HEK293 (cell line): ENCODE data around the gene IRF6.
A peak's percentile ranks its signal among the peaks of the same experiment; 100 is the strongest.

Experiments
- CTCF ChIA-PET: fragments of 350-600 bp; formaldehyde crosslinking; extraction: SDS; loops from one replicate; lab custom pipeline; 2021; ENCODE audit warnings: antibody characterized with exemption; lab: Yijun Ruan, JAX
- POLR2A ChIA-PET: fragments of 300-600 bp; formaldehyde crosslinking; extraction: SDS; loops from one replicate; lab custom pipeline; 2020; ENCODE audit warnings: antibody characterized with exemption, inconsistent platforms; lab: Yijun Ruan, JAX
- H3K27ac ChIP-seq: fragments of 200-500 bp; sonication (Bioruptor generic); 2 replicates; pipeline ENCODE4 v1.5.1; 2014; ENCODE audit warnings: low read depth, low read length, control low read depth, inconsistent platforms; ENCODE audit errors: extremely low read depth
- H3K36me3 ChIP-seq, 2 experiments: fragments of 200-500 bp in 1 of 2; sonication (Bioruptor generic) in 1 of 2; 1 replicate in 1 of 2; 2 replicates in 1 of 2; pipeline ENCODE4 v1.5.1; 2014 to 2017; ENCODE audit warnings: inconsistent platforms in 2 of 2, low read length in 2 of 2; ENCODE audit not compliant: control insufficient read depth in 2 of 2, insufficient read depth in 1 of 2
- H3K4me1 ChIP-seq: fragments of 200-500 bp; sonication (Bioruptor generic); 2 replicates; pipeline ENCODE4 v1.5.1; 2014; ENCODE audit warnings: mild to moderate bottlenecking, low read length, inconsistent platforms; ENCODE audit not compliant: control insufficient read depth, insufficient read depth
- H3K4me3 ChIP-seq: 2 replicates; pipeline ENCODE4 v1.5.1; 2011; ENCODE audit warnings: low read depth, mild to moderate bottlenecking, control low read depth, low read length, moderate library complexity
- H3K9me3 ChIP-seq: fragments of 200-500 bp; sonication (Bioruptor generic); 2 replicates; pipeline ENCODE4 v1.5.1; 2014; ENCODE audit warnings: low read depth, low read length, inconsistent platforms; ENCODE audit not compliant: control insufficient read depth, insufficient read depth
- GLIS1 ChIP-seq: fragments of 450-650 bp; formaldehyde crosslinking; IDR thresholded peaks from 2 replicates; pipeline ENCODE4 v1.5.1; 2016; ENCODE audit warnings: missing biosample characterization, missing genetic modification characterization
- HOXC10 ChIP-seq: sonication (generic); formaldehyde crosslinking; IDR thresholded peaks from 2 replicates; pipeline ENCODE4 v1.8.1; 2023; ENCODE audit warnings: mild to moderate bottlenecking, missing genetic modification reagents
- PRDM1 ChIP-seq: fragments of 450-650 bp; formaldehyde crosslinking; IDR thresholded peaks from 2 replicates; pipeline ENCODE4; 2016; ENCODE audit warnings: missing biosample characterization, missing genetic modification characterization
- RBAK ChIP-seq: fragments of 450-650 bp; formaldehyde crosslinking; IDR thresholded peaks from 2 replicates; pipeline ENCODE4 v1.5.1; 2016; ENCODE audit warnings: missing biosample characterization, missing genetic modification characterization
- SCRT2 ChIP-seq: fragments of 450-650 bp; formaldehyde crosslinking; IDR thresholded peaks from 2 replicates; pipeline ENCODE4 v1.5.1; 2016; ENCODE audit warnings: missing biosample characterization, missing genetic modification characterization
- ZBTB17 ChIP-seq: fragments of 450-650 bp; formaldehyde crosslinking; IDR thresholded peaks from 2 replicates; pipeline ENCODE4 v1.5.1; 2016; ENCODE audit warnings: missing biosample characterization, missing genetic modification characterization
- ZIC2 ChIP-seq: fragments of 450-650 bp; formaldehyde crosslinking; IDR thresholded peaks from 2 replicates; pipeline ENCODE4 v1.5.1; 2016; ENCODE audit warnings: missing biosample characterization, missing genetic modification characterization
- ZNF114 ChIP-seq: fragments of 450-650 bp; formaldehyde crosslinking; IDR thresholded peaks from 2 replicates; pipeline ENCODE4 v1.5.0; 2017; ENCODE audit warnings: missing biosample characterization, missing genetic modification characterization
- ZNF214 ChIP-seq: fragments of 450-650 bp; formaldehyde crosslinking; IDR thresholded peaks from 2 replicates; pipeline ENCODE4 v1.5.1; 2017; ENCODE audit warnings: missing biosample characterization, mild to moderate bottlenecking, missing genetic modification characterization, borderline replicate concordance
- ZNF48 ChIP-seq: fragments of 450-650 bp; formaldehyde crosslinking; IDR thresholded peaks from 2 replicates; pipeline ENCODE4 v1.5.1; 2016; ENCODE audit warnings: missing biosample characterization, missing genetic modification characterization
- ZNF658 ChIP-seq: fragments of 450-650 bp; formaldehyde crosslinking; IDR thresholded peaks from 2 replicates; pipeline ENCODE4; 2016; ENCODE audit warnings: missing biosample characterization, missing genetic modification characterization
- TF ChIP-seq, protein P1 (sequence below): sonication (generic); formaldehyde crosslinking; IDR thresholded peaks from 2 replicates; pipeline ENCODE4 v1.8.1; 2022; ENCODE audit warnings: mild to moderate bottlenecking, moderate library complexity, missing genetic modification reagents
- TF ChIP-seq, protein P2 (sequence below): fragments of 450-650 bp; formaldehyde crosslinking; IDR thresholded peaks from 2 replicates; pipeline ENCODE4 v1.5.1; 2016; ENCODE audit warnings: missing biosample characterization, missing genetic modification characterization

The IRF6 gene

DNA sequence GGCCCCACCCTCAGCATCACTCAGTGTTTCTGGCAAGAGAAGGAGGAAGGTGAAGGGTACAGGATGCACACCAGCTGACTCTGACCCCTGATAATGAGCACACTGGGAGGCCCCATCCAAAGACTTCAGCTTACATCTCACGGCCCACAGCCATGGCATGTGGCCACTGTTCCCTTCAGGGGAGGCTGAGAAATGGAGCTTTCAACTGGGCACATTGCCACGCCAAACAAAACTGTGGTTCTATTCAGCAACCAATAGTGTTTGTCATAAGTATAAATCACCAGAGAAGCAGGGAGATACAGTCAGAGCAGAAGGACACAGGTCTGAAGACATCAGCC, 62.8 kb downstream of the IRF6 start:
- Histone ChIP-seq H3K27ac (no peak overlapping the region), H3K9me3 (no peaks in the 10 kb centered on the region), H3K36me3 (no peaks in the 10 kb centered on the region), H3K4me3 (no peak overlapping the region), H3K4me1 (peaks cover 6% of the 10 kb centered on the region; the same call in 1 of the 2 replicates)
- TF ChIP-seq GLIS1 (tag by site-specific recombination) = peak; percentile 49; the same call in 1 of the 2 replicates
- TF ChIP-seq RBAK (tag by site-specific recombination) = no peak
- CTCF ChIA-PET = interaction anchor here (0.6 to 0.9 kb wide), 2 partner anchors 50 to 81 kb away, joined by 4 to 5 read pairs; no protein-coding TSS in a partner anchor
- POLR2A ChIA-PET = no interaction called here

DNA sequence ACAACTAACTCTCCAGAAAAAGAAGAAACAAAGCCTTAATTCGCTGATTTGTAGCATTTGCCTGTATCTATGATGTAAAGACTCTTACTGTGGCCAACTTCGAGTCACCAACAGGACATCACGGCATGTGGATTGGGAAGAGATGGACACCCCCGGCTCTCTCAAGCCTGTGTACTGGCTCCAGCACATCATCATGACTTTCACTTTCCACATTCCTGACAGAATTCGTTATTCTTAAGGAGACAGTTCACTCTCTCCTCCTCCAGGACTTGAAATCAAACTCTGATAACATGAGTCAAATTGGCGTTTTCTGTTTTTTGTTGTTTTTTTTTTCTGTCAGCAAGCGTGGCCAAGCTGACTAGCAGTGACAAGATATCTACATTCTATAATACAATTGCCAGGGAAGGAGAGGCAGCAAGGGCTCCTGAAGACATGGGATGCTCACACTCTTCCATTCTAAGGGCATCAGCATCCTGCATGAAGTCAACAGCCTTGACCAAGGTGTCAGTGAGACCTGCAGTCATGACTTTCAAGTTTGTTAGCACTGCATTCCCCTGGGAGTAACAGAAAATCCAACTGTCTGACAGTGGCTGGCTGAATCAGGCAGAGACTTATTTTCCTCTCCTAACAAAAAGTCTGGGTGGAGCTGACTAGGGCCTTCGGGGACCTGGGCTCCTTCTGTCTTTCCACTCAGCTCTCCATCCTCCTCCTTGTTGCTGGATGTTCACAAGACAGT, 63.4 kb downstream of the IRF6 start:
- no peaks in the 10 kb centered on the region for H3K36me3 ChIP-seq
- ChIA-PET POLR2A (no interaction called here), CTCF (interaction anchor here (0.9 kb wide), 1 partner anchor 49 kb away, joined by 4 read pairs; no protein-coding TSS in a partner anchor)
- H3K27ac ChIP-seq = no peak overlapping the region
- H3K4me3 ChIP-seq = no peak overlapping the region
- peaks cover 6% of the 10 kb centered on the region; the same call in 1 of the 2 replicates for H3K4me1 ChIP-seq
- no peaks in the 10 kb centered on the region for H3K9me3 ChIP-seq
- TF ChIP-seq ZNF48 (tag by site-specific recombination) = no peak
- peak; percentile 74 for TF ChIP-seq ZBTB17 (tag by site-specific recombination)
- no peak for TF ChIP-seq ZNF114 (tag by site-specific recombination)
- no peak for TF ChIP-seq ZNF214 (tag by site-specific recombination)
- TF ChIP-seq PRDM1 (tag by site-specific recombination) = peak; percentile 70

DNA sequence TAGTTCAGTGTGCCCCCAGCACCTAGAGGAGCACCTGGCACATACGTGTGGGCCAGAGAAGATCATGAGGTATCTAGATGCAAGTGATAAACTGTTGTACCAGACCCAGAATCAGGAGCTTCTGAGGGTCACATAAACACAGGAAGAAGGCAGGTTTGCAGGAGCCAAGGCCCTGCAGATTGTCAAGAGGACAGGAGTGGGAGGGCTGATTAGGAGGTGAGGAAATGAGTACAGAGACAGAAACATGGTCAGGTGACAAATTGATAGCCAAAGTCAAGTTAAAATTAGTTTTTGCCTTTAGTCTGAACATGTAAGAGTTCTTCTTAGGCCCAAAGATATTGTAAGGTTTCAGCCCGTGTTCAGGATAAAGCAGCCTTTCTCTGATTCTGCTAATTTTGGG, 64.1 kb downstream of the IRF6 start:
- Histone ChIP-seq H3K36me3 (no peaks in the 10 kb centered on the region), H3K27ac (no peak overlapping the region), H3K4me3 (no peak overlapping the region), H3K9me3 (no peaks in the 10 kb centered on the region), H3K4me1 (peaks cover 6% of the 10 kb centered on the region; the same call in 1 of the 2 replicates)
- POLR2A ChIA-PET = no interaction called here
- CTCF ChIA-PET = no interaction called here
- 0 out of 2 replicates have a peak, but pooled peaks have one; percentile 1 for TF ChIP-seq SCRT2
- TF ChIP-seq, protein P1, sequence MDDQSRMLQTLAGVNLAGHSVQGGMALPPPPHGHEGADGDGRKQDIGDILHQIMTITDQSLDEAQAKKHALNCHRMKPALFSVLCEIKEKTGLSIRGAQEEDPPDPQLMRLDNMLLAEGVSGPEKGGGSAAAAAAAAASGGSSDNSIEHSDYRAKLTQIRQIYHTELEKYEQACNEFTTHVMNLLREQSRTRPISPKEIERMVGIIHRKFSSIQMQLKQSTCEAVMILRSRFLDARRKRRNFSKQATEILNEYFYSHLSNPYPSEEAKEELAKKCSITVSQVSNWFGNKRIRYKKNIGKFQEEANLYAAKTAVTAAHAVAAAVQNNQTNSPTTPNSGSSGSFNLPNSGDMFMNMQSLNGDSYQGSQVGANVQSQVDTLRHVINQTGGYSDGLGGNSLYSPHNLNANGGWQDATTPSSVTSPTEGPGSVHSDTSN (CRISPR knock-in tag) = no peak
- TF ChIP-seq, protein P2, sequence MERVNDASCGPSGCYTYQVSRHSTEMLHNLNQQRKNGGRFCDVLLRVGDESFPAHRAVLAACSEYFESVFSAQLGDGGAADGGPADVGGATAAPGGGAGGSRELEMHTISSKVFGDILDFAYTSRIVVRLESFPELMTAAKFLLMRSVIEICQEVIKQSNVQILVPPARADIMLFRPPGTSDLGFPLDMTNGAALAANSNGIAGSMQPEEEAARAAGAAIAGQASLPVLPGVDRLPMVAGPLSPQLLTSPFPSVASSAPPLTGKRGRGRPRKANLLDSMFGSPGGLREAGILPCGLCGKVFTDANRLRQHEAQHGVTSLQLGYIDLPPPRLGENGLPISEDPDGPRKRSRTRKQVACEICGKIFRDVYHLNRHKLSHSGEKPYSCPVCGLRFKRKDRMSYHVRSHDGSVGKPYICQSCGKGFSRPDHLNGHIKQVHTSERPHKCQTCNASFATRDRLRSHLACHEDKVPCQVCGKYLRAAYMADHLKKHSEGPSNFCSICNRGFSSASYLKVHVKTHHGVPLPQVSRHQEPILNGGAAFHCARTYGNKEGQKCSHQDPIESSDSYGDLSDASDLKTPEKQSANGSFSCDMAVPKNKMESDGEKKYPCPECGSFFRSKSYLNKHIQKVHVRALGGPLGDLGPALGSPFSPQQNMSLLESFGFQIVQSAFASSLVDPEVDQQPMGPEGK (tag by site-specific recombination) = no peak

DNA sequence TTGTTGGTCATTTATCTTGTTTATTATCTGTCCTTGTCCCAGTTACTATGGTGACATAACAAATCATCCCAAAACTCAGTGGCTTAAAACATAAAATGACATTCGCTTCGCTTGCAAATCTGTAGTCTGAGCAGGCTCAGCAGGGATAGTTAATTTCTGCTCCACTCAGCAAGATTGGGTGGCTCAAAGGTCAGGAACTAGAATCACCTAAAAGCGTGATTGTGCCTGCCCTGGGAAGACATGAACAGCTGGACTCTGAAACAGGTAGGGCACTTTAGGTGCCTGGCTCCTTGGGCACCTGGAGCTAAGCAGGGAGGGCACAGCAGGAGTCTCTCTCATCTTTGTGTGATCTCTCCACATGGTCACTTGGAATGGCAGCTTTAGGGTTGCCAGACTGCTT, 64.7 kb downstream of the IRF6 start:
- H3K9me3 ChIP-seq = no peaks in the 10 kb centered on the region
- H3K4me3 ChIP-seq = no peak overlapping the region
- ChIA-PET POLR2A (no interaction called here), CTCF (no interaction called here)
- H3K27ac ChIP-seq = no peak overlapping the region
- peaks cover 2% of the 10 kb centered on the region; the same call in 1 of the 2 replicates for H3K4me1 ChIP-seq
- H3K36me3 ChIP-seq = no peaks in the 10 kb centered on the region
- TF ChIP-seq ZIC2 (0 out of 2 replicates have a peak, but pooled peaks have one; percentile 9), ZNF658 (tag by site-specific recombination) (no peak), HOXC10 (CRISPR knock-in tag) (no peak)
